Neural progenitor cell (in vitro differentiated cells): ENCODE measurements around the gene LARGE1.

Source experiments
- CTCF ChIP-seq: fragments of 200-600 bp; sonication (generic); IDR thresholded peaks from 2 replicates; pipeline ENCODE4 v1.5.1; 2017; ENCODE audit warnings: antibody characterized with exemption, mild to moderate bottlenecking
- EZH2 ChIP-seq: fragments of 200-600 bp; sonication (generic); IDR thresholded peaks from 2 replicates; pipeline ENCODE4 v1.6.1; 2017; ENCODE audit warnings: antibody characterized with exemption, mild to moderate bottlenecking, moderate library complexity
- EZH2phosphoT487 ChIP-seq: fragments of 200-600 bp; sonication (generic); IDR thresholded peaks from 2 replicates; pipeline ENCODE4 v1.6.1; 2017; ENCODE audit warnings: antibody characterized with exemption

GRCh38 chr22:33354928-33355327 lies 565.3 kb downstream of the LARGE1 start:
- TF ChIP-seq CTCF (no peak), EZH2phosphoT487 (no peak), EZH2 (no peak)
